Parathyroid adenoma (tissue), 2 donors: ENCODE measurements around the gene EED.

Source experiments
- H2AFZ ChIP-seq: fragments of 300-600 bp; sonication (generic); one replicate; pipeline ENCODE4 v1.7.0; 2017; ENCODE audit warnings: antibody characterized with exemption, mild to moderate bottlenecking
- H3K27ac ChIP-seq: fragments of 300-600 bp; sonication (generic); one replicate; pipeline ENCODE4 v1.7.0; 2017
- H3K27me3 ChIP-seq: fragments of 300-600 bp; sonication (generic); one replicate; pipeline ENCODE4 v1.7.0; 2017; ENCODE audit warnings: low read length; ENCODE audit not compliant: control insufficient read depth, insufficient read depth
- H3K36me3 ChIP-seq: fragments of 300-600 bp; sonication (generic); one replicate; pipeline ENCODE4 v1.7.0; 2017; ENCODE audit warnings: low read length; ENCODE audit not compliant: control insufficient read depth, insufficient read depth
- H3K4me1 ChIP-seq: fragments of 300-600 bp; sonication (generic); one replicate; pipeline ENCODE4 v1.7.0; 2017; ENCODE audit warnings: control low read depth
- H3K4me2 ChIP-seq: fragments of 300-600 bp; sonication (generic); one replicate; pipeline ENCODE4 v1.7.0; 2017; ENCODE audit warnings: low read length
- H3K4me3 ChIP-seq: fragments of 300-600 bp; sonication (generic); one replicate; pipeline ENCODE4 v1.7.0; 2017; ENCODE audit warnings: low read depth, low read length
- H3K79me2 ChIP-seq: fragments of 300-600 bp; sonication (generic); one replicate; pipeline ENCODE4 v1.7.0; 2017; ENCODE audit warnings: control low read depth
- H3K9ac ChIP-seq: fragments of 300-600 bp; sonication (generic); one replicate; pipeline ENCODE4 v1.7.0; 2017; ENCODE audit warnings: mild to moderate bottlenecking
- H3K9me3 ChIP-seq: fragments of 300-600 bp; sonication (generic); one replicate; pipeline ENCODE4 v1.7.0; 2017; ENCODE audit warnings: low read length; ENCODE audit not compliant: control insufficient read depth
- CTCF ChIP-seq: fragments of 300-600 bp; sonication (generic); IDR thresholded peaks from one replicate; pipeline ENCODE4 v1.7.0; 2017; ENCODE audit warnings: antibody characterized with exemption, mild to moderate bottlenecking
- donor health status: primary hyperparathyroidism.

EED gene

GRCh38 chr11:86209806-86210657, 34.5 kb upstream of the EED start:
- H3K4me1 ChIP-seq, result no peaks in the 10 kb centered on the region
- H2AFZ ChIP-seq, result no peak overlapping the region
- H3K9ac ChIP-seq, result no peak overlapping the region
- no peaks in the 10 kb centered on the region for H3K36me3 ChIP-seq
- no peak overlapping the region for H3K4me2 ChIP-seq
- no peaks in the 10 kb centered on the region for H3K27me3 ChIP-seq
- no peak for TF ChIP-seq CTCF
- H3K79me2 ChIP-seq, result no peaks in the 10 kb centered on the region
- no peak overlapping the region for H3K27ac ChIP-seq
- no peaks in the 10 kb centered on the region for H3K9me3 ChIP-seq
- H3K4me3 ChIP-seq, result no peak overlapping the region

GRCh38 chr11:86210898-86211297, 33.7 kb upstream of the EED start:
- no peak overlapping the region for H2AFZ ChIP-seq
- no peak for TF ChIP-seq CTCF
- no peaks in the 10 kb centered on the region for H3K4me1 ChIP-seq

GRCh38 chr11:86211619-86212018, 32.9 kb upstream of the EED start:
- no peak overlapping the region for H2AFZ ChIP-seq
- no peaks in the 10 kb centered on the region for H3K4me1 ChIP-seq
- no peak overlapping the region for H3K9ac ChIP-seq
- H3K4me2 ChIP-seq, result no peak overlapping the region
- H3K36me3 ChIP-seq, result no peaks in the 10 kb centered on the region
- H3K27me3 ChIP-seq, result no peaks in the 10 kb centered on the region
- no peaks in the 10 kb centered on the region for H3K9me3 ChIP-seq
- TF ChIP-seq CTCF, result no peak
- H3K27ac ChIP-seq, result no peak overlapping the region
- H3K79me2 ChIP-seq, result no peaks in the 10 kb centered on the region
- no peak overlapping the region for H3K4me3 ChIP-seq

More at GRCh38 chr11:86210898-86211297, 33.7 kb upstream of the EED start:
- H3K9me3 ChIP-seq, result no peaks in the 10 kb centered on the region
- no peak overlapping the region for H3K4me3 ChIP-seq
- H3K79me2 ChIP-seq, result no peaks in the 10 kb centered on the region
- no peak overlapping the region for H3K27ac ChIP-seq
- no peaks in the 10 kb centered on the region for H3K27me3 ChIP-seq
- H3K9ac ChIP-seq, result no peak overlapping the region
- H3K4me2 ChIP-seq, result no peak overlapping the region
- no peaks in the 10 kb centered on the region for H3K36me3 ChIP-seq

GRCh38 chr11:86212019-86212611, 32.4 kb upstream of the EED start:
- H2AFZ ChIP-seq, result no peak overlapping the region
- TF ChIP-seq CTCF, result no peak
- H3K9ac ChIP-seq, result no peak overlapping the region
- H3K79me2 ChIP-seq, result no peaks in the 10 kb centered on the region
- H3K36me3 ChIP-seq, result no peaks in the 10 kb centered on the region
- H3K4me3 ChIP-seq, result no peak overlapping the region
- no peak overlapping the region for H3K4me2 ChIP-seq
- no peaks in the 10 kb centered on the region for H3K9me3 ChIP-seq
- no peak overlapping the region for H3K27ac ChIP-seq
- H3K27me3 ChIP-seq, result no peaks in the 10 kb centered on the region
- H3K4me1 ChIP-seq, result no peaks in the 10 kb centered on the region
